Stimulated activated CD4-positive, alpha-beta T cell treated with anti-CD3 and anti-CD28 coated beads, TNF-alpha, amount 100 ng/mL, for 48 hours (primary cell): ENCODE results near the gene RIN3.

ENCODE experiments used
- DNase-seq, 3 donors: peaks; one replicate each; pipeline ENCODE4 v3.0.0-alpha.2; 2020; ENCODE audit warnings: low read depth in 3 of 3

RIN3 gene

GRCh38 chr14:92600318-92601053, 86.9 kb downstream of the RIN3 start:
- no peak for DNase-seq

- no peak for DNase-seq
These were observed 87.6 kb downstream of the RIN3 start for GRCh38 chr14:92601131-92601710.

GRCh38 chr14:92601757-92602417, 88.3 kb downstream of the RIN3 start:
- no peak for DNase-seq

GRCh38 chr14:92603309-92604242, 90.0 kb downstream of the RIN3 start:
- DNase-seq: no peak

- no peak for DNase-seq
These were observed 91.8 kb downstream of the RIN3 start for GRCh38 chr14:92605274-92605940.

- DNase-seq: no peak
These were observed 93.7 kb downstream of the RIN3 start for GRCh38 chr14:92607251-92607650.

- DNase-seq: no peak
These were observed 94.3 kb downstream of the RIN3 start for GRCh38 chr14:92607702-92608429.

GRCh38 chr14:92609955-92610354, 96.4 kb downstream of the RIN3 start:
- no peak for DNase-seq

GRCh38 chr14:92610849-92611271, 97.3 kb downstream of the RIN3 start:
- no peak for DNase-seq

- peak; percentile 39 to 58 (median 47) for DNase-seq
These were observed 99.6 kb downstream of the RIN3 start for GRCh38 chr14:92613008-92613658.

GRCh38 chr14:92613681-92614260, 100.2 kb downstream of the RIN3 start:
- no peak for DNase-seq

- DNase-seq: peak in 2 of 3 donors; percentile 21 to 22
These were observed 101.9 kb downstream of the RIN3 start for GRCh38 chr14:92615451-92615850.

GRCh38 chr14:92616178-92616577, 102.6 kb downstream of the RIN3 start:
- DNase-seq: no peak

GRCh38 chr14:92617581-92617980, 104.0 kb downstream of the RIN3 start:
- DNase-seq: no peak

- DNase-seq: no peak
These were observed 106.3 kb downstream of the RIN3 start for GRCh38 chr14:92619671-92620456.

GRCh38 chr14:92622311-92622710, 108.7 kb downstream of the RIN3 start:
- no peak for DNase-seq

GRCh38 chr14:92624764-92625163, 111.2 kb downstream of the RIN3 start:
- DNase-seq: no peak

GRCh38 chr14:92625213-92625612, 111.6 kb downstream of the RIN3 start:
- no peak for DNase-seq

GRCh38 chr14:92626041-92626440, 112.5 kb downstream of the RIN3 start:
- no peak for DNase-seq
